Transverse colon (tissue), 3 donors: ENCODE data around the gene ATP23.

Experiments used
- EP300 ChIP-seq: sonication (generic); formaldehyde crosslinking; IDR thresholded peaks from one replicate; pipeline ENCODE4 v1.6.1; 2017; ENCODE audit warnings: antibody characterized with exemption, low read depth
- TF ChIP-seq, protein P1 (sequence below), 5 experiments: fragments of 200-600 bp in 3 of 5; fragments of 450-650 bp in 2 of 5; sonication (generic) in 3 of 5; IDR thresholded peaks; 1 replicate in 2 of 5; 2 replicates in 3 of 5; pipeline ENCODE4 v1.5.1; 2016 to 2017; ENCODE audit warnings: antibody characterized with exemption in 5 of 5, inconsistent platforms in 3 of 5, mild to moderate bottlenecking in 2 of 5, moderate library complexity in 1 of 5

DNA sequence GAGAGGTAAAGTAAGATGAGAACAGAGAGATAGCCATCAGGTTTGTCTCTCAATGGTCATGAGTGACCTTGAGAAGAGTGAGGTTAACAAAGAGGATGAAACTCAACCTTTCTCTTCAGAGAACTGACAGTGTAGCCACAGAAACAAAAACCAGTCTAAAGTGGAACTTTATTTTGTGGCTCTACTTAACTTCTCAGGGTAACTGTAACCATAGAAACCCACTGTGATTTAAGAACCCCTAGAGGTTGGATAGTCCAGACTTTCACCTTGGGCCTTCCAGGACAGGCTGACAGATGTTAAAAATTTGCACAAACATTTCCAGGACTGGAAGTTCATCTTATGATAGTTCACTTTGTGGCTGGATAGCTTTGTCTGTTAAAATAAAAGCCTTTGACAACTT, 48.5 kb downstream of the ATP23 start:
- TF ChIP-seq, protein P1, sequence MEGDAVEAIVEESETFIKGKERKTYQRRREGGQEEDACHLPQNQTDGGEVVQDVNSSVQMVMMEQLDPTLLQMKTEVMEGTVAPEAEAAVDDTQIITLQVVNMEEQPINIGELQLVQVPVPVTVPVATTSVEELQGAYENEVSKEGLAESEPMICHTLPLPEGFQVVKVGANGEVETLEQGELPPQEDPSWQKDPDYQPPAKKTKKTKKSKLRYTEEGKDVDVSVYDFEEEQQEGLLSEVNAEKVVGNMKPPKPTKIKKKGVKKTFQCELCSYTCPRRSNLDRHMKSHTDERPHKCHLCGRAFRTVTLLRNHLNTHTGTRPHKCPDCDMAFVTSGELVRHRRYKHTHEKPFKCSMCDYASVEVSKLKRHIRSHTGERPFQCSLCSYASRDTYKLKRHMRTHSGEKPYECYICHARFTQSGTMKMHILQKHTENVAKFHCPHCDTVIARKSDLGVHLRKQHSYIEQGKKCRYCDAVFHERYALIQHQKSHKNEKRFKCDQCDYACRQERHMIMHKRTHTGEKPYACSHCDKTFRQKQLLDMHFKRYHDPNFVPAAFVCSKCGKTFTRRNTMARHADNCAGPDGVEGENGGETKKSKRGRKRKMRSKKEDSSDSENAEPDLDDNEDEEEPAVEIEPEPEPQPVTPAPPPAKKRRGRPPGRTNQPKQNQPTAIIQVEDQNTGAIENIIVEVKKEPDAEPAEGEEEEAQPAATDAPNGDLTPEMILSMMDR (IDR thresholded peaks at IDR 0.05) = no peak
- TF ChIP-seq EP300 = no peak
